GM19468 (cell line): ENCODE measurements around the gene NEK6.

Source experiments
- ATAC-seq: cut with Tn5 transposase; IDR thresholded peaks from one replicate; pipeline ENCODE4 v1.9.1; 2021; ENCODE audit warnings: mild to moderate bottlenecking, moderate library complexity, moderate number of reproducible peaks; ENCODE audit not compliant: unreplicated experiment; ENCODE audit errors: extremely low read depth

Gene NEK6

GRCh38 chr9:124348831-124349230, 91.1 kb downstream of the NEK6 start:
- no peak for ATAC-seq

GRCh38 chr9:124349267-124349666, 91.5 kb downstream of the NEK6 start:
- no peak for ATAC-seq

DNA sequence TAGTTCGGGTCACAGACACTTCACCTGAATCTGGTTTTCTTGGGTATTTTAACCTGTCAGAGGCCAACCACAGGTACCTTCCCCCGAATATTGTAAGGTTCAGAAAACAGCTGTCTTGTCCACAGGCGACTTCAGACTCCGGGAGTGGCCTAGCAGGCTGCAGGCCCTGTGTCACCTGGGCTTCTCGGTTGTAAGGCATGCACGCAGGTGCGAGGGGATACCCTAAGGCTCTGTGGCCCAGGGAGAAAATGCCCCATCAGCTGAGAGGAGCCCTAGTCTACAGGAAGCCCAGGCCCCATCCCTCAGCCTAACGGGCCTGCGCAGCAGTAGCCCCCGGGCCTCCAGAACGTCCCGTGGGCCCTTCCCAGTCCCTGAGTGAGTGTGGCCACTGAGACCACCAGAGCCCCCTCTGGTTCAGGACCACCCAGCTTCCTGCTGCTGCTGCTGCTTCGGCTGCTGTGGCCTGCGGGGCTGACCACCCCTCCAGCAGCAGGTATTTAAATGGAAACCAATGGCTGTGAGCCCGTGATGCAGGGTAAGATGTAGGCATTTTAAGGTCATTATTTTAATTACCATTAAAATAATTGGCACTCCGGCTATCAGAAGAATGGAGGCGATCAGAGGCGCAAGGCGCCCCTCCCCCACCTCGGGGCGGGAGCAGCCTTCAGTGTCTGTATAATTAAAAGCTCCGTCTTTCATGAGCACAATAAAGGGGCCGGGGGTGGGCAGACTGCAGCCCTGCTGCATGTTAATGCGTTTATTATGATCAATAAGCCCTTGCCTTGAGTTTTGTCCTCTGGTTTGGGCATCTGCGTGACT, 92.1 kb downstream of the NEK6 start:
- no peak for ATAC-seq

GRCh38 chr9:124350494-124351263, 92.9 kb downstream of the NEK6 start:
- ATAC-seq = no peak

DNA sequence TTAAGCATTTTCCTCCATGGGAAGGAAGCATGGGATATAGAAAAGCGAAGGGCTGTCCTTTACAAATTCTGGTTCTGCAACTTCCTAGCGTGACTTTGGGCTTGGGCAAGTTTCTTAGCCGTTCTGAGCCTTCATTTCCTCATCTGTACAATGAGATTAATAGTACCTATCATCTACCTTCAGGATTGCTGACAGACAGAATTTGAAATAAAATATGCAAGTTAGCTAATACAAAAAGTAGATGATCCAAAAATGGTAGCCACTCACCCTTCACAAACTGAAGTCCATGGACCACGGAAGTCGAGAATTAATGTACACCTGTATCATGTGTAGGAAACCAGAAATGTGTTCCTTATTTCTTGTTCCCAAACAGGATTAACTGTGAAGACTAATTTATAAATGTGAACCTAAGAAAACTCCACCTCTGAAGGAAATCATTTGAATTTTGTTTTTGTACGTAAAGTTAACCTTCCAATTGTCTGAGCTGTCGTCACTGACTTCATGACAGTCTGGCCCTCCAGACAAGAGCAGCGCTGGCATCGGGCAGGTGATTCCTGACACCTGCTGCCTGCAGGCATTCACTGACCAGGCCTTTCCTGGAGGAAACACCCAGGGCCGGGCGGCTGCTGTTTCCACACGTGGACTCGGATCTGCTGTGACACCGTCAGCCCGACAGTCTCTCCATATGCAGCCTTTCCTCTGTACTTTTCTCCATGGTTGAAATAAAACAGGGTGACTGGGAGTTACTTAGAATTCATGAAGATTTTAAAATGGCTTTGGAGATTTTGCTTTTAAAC, 94.1 kb downstream of the NEK6 start:
- ATAC-seq = no peak

- ATAC-seq = no peak
Observed at GRCh38 chr9:124352616-124353015, 94.9 kb downstream of the NEK6 start.

DNA sequence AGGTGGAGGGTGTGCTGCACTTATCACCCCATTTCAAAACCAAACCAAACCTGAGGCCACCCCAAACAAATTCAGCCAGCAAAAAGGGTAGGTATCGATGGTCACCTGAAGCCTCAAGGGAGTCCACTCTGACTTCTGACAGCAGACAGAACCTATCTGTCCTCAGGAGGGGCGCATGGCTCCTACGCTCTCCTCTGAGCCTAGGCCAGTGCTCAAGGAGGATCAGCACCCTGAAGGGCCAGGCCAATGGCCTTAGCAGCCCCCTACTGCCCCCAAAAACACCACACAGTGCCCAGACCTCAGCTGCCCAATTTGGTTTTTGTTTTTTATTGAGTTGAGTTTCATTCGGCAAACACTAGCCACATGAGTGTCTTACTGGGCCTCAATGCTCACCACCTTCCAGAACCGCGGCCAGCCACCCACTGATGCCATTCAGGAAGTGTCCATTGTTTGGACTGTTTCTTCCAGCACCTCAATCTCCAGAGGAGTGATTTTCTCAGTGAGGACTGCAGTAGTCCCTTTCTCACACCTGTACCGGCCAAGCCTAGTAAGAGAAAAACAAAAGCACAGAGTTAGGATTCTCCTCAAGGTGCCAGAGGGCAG, 95.5 kb downstream of the NEK6 start:
- no peak for ATAC-seq

DNA sequence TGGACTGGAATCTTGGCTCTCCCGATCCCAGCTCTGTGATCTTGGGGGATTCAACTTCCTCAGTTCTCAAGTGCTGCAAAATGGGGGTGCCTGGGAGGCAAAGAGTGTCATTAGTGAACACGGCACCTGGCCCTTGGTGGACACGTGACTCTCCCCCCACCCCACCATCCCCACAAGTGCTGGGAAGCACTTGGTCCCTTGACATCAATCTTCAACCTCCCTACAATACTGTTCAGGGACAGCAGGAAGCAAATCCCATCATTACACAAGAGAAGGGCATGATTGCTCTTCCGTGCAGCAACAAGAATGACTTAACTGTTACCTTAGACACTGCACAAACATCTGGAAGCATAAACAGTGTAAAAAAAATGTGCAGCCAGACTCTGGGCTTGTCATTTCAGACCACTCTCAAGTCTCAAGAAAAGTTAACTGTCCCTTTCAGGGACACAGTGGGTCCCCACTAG, 96.1 kb downstream of the NEK6 start:
- no peak for ATAC-seq

DNA sequence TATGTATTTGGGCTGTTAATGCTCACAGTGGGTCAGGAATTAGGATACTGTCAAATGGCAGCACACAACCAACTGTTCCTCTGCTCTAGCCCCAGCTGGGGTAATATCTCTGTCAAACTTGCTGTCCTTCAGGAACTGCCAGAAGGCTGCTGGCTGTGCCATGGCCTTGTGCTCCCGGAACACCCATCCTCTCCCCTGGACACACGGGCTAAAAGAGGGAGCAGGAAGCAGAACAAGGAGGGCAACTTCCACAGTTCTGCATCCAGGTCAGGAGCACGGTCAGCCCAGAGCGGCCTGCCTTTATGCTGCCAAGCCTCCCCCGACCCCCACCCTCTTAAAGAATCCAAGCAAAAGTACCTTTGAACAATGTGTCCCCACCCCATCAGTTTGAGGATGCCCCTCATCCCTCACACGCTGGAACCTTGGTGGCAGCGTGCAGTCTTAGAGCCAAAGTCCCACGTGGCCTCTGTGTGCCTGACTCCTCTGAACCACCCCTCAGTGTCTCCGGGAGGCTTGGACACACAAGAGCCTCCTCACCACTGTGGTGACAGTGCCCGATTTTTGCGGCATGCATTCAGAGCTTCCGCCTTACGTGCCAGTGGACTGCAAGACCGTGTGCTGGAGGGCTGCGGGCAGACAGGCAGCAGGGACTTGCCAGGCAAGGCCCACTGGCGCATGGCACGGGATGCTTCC, 96.7 kb downstream of the NEK6 start:
- no peak for ATAC-seq

- no peak for ATAC-seq
Observed at GRCh38 chr9:124355039-124355940, 97.5 kb downstream of the NEK6 start.

DNA sequence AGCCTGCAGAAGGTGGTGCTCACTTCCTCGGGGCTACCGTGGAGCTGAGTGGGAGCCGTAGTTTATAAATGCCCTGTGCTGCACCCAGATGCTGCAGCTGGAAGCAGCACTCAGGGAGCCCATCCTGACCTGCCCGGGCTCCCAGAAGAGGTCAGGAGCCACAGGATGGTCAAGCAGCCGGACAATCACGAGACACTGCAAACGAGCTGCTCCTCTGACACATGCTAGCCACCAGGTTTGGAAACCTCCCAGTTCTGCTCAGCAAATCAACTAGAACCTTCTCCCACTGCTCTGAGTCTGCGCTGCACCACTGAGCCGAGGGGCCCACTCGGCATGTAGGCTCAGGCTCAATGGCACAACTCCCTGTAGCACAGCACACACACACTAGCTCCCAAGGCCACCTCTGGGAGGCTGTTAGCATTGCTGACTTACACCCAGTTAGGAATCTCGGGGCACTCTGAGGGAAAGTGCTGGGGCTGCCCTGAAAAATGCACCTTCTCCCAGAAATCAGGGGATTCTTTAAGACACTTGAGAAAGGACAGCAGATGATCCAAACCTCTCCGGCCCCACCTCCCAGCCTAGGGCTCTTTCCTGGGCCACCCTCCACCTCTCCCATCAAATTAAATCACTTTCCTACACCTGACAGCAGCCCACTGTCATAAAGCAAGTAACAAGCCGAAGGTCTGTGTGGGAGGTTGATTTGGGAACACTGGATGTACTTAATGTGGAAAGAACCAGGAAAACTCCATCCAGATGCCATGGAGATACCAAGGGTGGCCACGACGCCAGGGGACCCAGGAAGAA, 98.4 kb downstream of the NEK6 start:
- no peak for ATAC-seq

- no peak for ATAC-seq
Observed at GRCh38 chr9:124356745-124357390, 99.1 kb downstream of the NEK6 start.

DNA sequence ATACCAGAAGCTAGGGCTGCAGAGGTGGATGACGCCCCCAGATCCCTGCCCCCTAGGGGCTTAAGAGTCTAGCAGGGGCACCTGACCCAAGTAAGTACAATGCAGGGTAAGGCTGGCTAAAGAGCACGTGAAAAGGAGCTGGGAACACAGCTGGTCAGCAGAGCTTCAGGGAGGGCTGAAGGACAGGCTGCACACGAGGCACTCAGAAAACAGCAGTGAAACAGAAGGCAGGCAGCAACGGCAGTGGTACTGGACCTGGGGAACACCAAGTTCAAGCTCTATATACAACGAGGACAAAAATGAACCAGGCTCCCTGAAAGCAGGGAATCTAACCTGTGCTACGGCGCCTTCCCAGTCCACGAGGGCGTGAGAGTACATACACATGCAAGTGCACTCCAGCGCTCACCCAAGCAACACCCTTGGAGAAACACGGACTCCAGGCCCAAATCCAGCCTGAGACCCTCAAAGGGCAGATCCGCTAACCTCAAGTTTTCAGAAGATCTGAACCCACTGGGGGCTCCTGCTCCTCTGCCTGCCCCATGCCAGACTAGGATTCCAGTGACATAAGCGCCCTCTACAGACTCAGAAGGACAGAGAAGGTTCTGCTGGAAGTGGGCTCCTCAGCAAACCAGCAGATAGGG, 100.1 kb downstream of the NEK6 start:
- ATAC-seq = no peak

GRCh38 chr9:124358631-124359030, 100.9 kb downstream of the NEK6 start:
- ATAC-seq = no peak

GRCh38 chr9:124359426-124359825, 101.7 kb downstream of the NEK6 start:
- ATAC-seq = no peak

DNA sequence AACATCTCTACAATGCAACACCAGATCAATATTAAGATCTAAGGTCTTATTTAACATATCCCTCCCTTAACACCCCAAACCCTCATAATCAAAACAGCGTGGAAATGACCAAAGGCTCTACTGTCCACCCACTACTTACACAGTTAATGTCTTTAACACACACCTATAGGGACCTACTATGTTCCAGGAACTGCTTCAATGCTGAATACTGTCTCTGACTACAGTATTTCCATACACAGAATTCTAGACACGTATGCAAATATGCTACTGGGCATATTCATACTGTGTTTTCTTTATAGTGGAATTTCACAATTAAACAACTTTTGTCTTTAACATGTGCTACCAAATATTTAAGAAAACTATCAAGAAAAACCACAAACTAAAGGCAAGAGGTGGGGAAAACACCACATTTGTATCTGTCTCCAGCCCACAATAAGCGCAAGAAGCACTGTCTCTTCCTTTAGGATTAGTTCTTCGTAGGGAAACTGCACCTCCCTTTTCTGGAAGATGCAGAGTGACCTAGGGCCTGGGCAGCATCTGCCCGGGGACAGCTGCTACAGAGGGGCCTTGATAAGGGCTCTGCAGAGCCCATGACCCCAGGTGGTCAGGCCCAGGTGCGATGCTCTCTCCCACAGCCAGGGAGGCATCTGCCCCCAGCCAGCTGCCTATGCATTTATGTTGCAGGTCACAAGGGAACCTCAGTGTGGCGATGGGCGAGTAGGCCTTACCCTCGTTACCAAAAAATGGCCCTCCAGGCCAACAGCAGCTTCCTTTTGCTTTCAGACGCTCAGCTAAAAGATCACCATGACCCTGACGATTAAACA, 102.3 kb downstream of the NEK6 start:
- ATAC-seq = no peak
